Mesenchymal stem cell (in vitro differentiated cells and primary cell): ENCODE measurements around the gene HSPB9.

Source experiments
- DNase-seq: peaks from one replicate; pipeline ENCODE4 v3.0.0-alpha.2; 2013
- H2AFZ ChIP-seq: one replicate; pipeline ENCODE4 v1.6.1; 2013; ENCODE audit warnings: low read depth, mild to moderate bottlenecking, control low read depth, inconsistent platforms, low read length, moderate library complexity
- H2AK5ac ChIP-seq: 2 replicates; pipeline ENCODE4 v1.6.1; 2013; ENCODE audit warnings: low read length, moderate library complexity, mild to moderate bottlenecking, inconsistent platforms; ENCODE audit not compliant: severe bottlenecking
- H2BK120ac ChIP-seq: one replicate; pipeline ENCODE4 v1.6.1; 2013; ENCODE audit warnings: low read depth, mild to moderate bottlenecking, inconsistent platforms, low read length, moderate library complexity
- H2BK12ac ChIP-seq, 2 experiments: one replicate each; pipeline ENCODE4 v1.6.1; 2013; ENCODE audit warnings: inconsistent platforms in 2 of 2, low read length in 2 of 2, mild to moderate bottlenecking in 2 of 2, moderate library complexity in 2 of 2, control low read depth in 1 of 2
- H2BK15ac ChIP-seq: one replicate; pipeline ENCODE4 v1.6.1; 2013; ENCODE audit warnings: mild to moderate bottlenecking, low read depth, inconsistent platforms; ENCODE audit not compliant: poor library complexity, severe bottlenecking
- H2BK5ac ChIP-seq: 2 replicates; pipeline ENCODE4 v1.6.1; 2013; ENCODE audit warnings: low read depth, mild to moderate bottlenecking, low read length, control low read depth, inconsistent platforms; ENCODE audit not compliant: poor library complexity, severe bottlenecking
- H3K14ac ChIP-seq, 2 experiments: one replicate each; pipeline ENCODE4 v1.6.1; 2013; ENCODE audit warnings: inconsistent platforms in 2 of 2, low read length in 2 of 2, control low read depth in 1 of 2, mild to moderate bottlenecking in 1 of 2, moderate library complexity in 1 of 2
- H3K18ac ChIP-seq, 2 experiments: one replicate each; pipeline ENCODE4 v1.6.1; 2013; ENCODE audit warnings: inconsistent platforms in 2 of 2, low read length in 2 of 2, control low read depth in 1 of 2, low read depth in 1 of 2, mild to moderate bottlenecking in 1 of 2
- H3K23ac ChIP-seq, 2 experiments: one replicate each; pipeline ENCODE4 v1.6.1; 2013; ENCODE audit warnings: inconsistent platforms in 2 of 2, low read length in 2 of 2, mild to moderate bottlenecking in 2 of 2, moderate library complexity in 2 of 2, control low read depth in 1 of 2
- H3K27ac ChIP-seq: 2 replicates; pipeline ENCODE4 v1.5.1; 2013; ENCODE audit warnings: mild to moderate bottlenecking, moderate library complexity, low read length, control low read depth, inconsistent platforms; ENCODE audit not compliant: poor library complexity, severe bottlenecking
- H3K27me3 ChIP-seq, 2 experiments: 2 replicates each; pipeline versions ENCODE4 v1.6.1 to v1.7.0; 2013; ENCODE audit warnings: low read length in 2 of 2, mild to moderate bottlenecking in 2 of 2, moderate library complexity in 2 of 2, control low read depth in 1 of 2, inconsistent platforms in 1 of 2; ENCODE audit not compliant: control insufficient read depth in 1 of 2, insufficient read depth in 1 of 2
- H3K36me3 ChIP-seq, 2 experiments: 2 replicates each; pipeline versions ENCODE4 v1.6.1 to v1.7.0; 2013; ENCODE audit warnings: low read length in 2 of 2, control low read depth in 1 of 2, inconsistent platforms in 1 of 2, low read depth in 1 of 2, mild to moderate bottlenecking in 1 of 2; ENCODE audit not compliant: insufficient read depth in 2 of 2, control insufficient read depth in 1 of 2
- H3K4ac ChIP-seq, 2 experiments: one replicate each; pipeline ENCODE4 v1.6.1; 2013; ENCODE audit warnings: inconsistent platforms in 2 of 2, low read length in 2 of 2, mild to moderate bottlenecking in 2 of 2, moderate library complexity in 2 of 2, control low read depth in 1 of 2, low read depth in 1 of 2
- H3K4me1 ChIP-seq: 2 replicates; pipeline ENCODE4 v1.6.1; 2013; ENCODE audit warnings: low read depth, low read length, control low read depth; ENCODE audit not compliant: control insufficient read depth, insufficient read depth
- H3K4me2 ChIP-seq: 2 replicates; pipeline ENCODE4 v1.6.1; 2013; ENCODE audit warnings: low read length, mild to moderate bottlenecking, inconsistent platforms; ENCODE audit not compliant: poor library complexity, severe bottlenecking
- H3K4me3 ChIP-seq, 2 experiments: 2 replicates each; pipeline versions ENCODE4 v1.5.1 to v1.7.0; 2013; ENCODE audit warnings: low read length in 2 of 2, mild to moderate bottlenecking in 2 of 2, control low read depth in 1 of 2, low read depth in 1 of 2; ENCODE audit not compliant: insufficient read depth in 1 of 2
- H3K79me1 ChIP-seq: replicated peaks from 2 replicates; pipeline ENCODE4 v1.6.1; 2013; ENCODE audit warnings: mild to moderate bottlenecking, control low read depth, low read length, inconsistent platforms; ENCODE audit not compliant: poor library complexity, severe bottlenecking
- H3K9ac ChIP-seq: 2 replicates; pipeline ENCODE4 v1.7.0; 2013; ENCODE audit warnings: mild to moderate bottlenecking, low read length, moderate library complexity
- H3K9me3 ChIP-seq: 2 replicates; pipeline ENCODE4 v1.7.0; 2013; ENCODE audit warnings: mild to moderate bottlenecking, low read length; ENCODE audit not compliant: control insufficient read depth
- H4K8ac ChIP-seq: one replicate; pipeline ENCODE4 v1.6.1; 2013; ENCODE audit warnings: inconsistent platforms, mild to moderate bottlenecking, low read length, moderate library complexity
- H4K91ac ChIP-seq: one replicate; pipeline ENCODE4 v1.6.1; 2013; ENCODE audit warnings: mild to moderate bottlenecking, low read length, inconsistent platforms
- WGBS: methylation state at CpG from one replicate; pipeline ENCODE4 v1.1.7; 2013; ENCODE audit warnings: mixed read lengths; 5-methylcytosine and 5-hydroxymethylcytosine counted together

HSPB9 gene

DNA sequence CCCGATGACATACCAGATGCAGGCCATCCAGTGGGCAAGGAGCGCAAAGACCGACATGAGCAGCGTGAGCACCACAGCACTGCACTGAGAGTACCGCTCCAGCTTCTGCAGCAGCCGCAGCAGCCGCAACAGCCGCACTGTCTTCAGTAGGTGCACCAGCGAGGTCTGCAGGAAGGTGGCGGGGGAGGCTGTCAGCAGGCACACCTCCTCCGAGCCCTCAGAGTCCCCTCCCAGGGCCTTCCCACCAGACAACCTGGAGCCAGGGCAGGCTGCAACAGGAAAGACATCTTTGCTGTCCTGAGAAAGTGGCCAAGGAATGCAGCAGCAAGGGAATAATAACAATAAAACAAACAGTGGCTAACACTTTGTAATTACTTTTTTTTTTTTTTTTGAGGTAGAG, 49.2 kb downstream of the HSPB9 start:
- no peak overlapping the region for H2BK12ac ChIP-seq
- H3K4me1 ChIP-seq = peaks cover 2% of the 10 kb centered on the region
- H3K9ac ChIP-seq = no peak overlapping the region
- no peak overlapping the region for H3K4me3 ChIP-seq
- H3K27me3 ChIP-seq = peaks cover 46 to 56% of the 10 kb centered on the region in 2 experiments
- H2BK120ac ChIP-seq = no peak overlapping the region
- no peaks in the 10 kb centered on the region for H3K79me1 ChIP-seq
- H3K36me3 ChIP-seq = no peaks in the 10 kb centered on the region
- no peak overlapping the region for H3K23ac ChIP-seq
- no peaks in the 10 kb centered on the region for H3K9me3 ChIP-seq
- no peak overlapping the region for H3K27ac ChIP-seq
- H2BK15ac ChIP-seq = no peak overlapping the region
- no peak for DNase-seq
- H2AFZ ChIP-seq = no peak overlapping the region
- no peak overlapping the region for H3K4me2 ChIP-seq
- no peak overlapping the region for H4K91ac ChIP-seq
- WGBS = 67% methylated on average over 10 of the region's 11 CpGs
- no peak overlapping the region for H2BK5ac ChIP-seq
- no peak overlapping the region for H2AK5ac ChIP-seq
- H3K18ac ChIP-seq = no peak overlapping the region
- no peak overlapping the region for H3K14ac ChIP-seq
- H3K4ac ChIP-seq = no peak overlapping the region
- no peak overlapping the region for H4K8ac ChIP-seq
